NOMO-1 treated with dmso at 0.1 percent for 144 hours (cell line): ENCODE results near the gene NTMT1.
"Not testable (repeated sequence)": the region's sequence is repeated elsewhere in the genome, so short reads cannot be mapped to it uniquely, and the experiment has no call there.

Experiments
- DNase-seq: peaks from one replicate; lab custom pipeline; 2025; ENCODE audit not compliant: unreplicated experiment; lab: John Stamatoyannopoulos, UW

The NTMT1 gene

GRCh38 chr9:129635099-129636065 lies 9.4 kb downstream of the NTMT1 start:
- DNase-seq: no peak

- not testable (repeated sequence) for DNase-seq
These were observed 10.4 kb downstream of the NTMT1 start for GRCh38 chr9:129636343-129636742.

- DNase-seq: peak; percentile 8
These were observed 11.1 kb downstream of the NTMT1 start for GRCh38 chr9:129637102-129637501.

GRCh38 chr9:129637673-129638439 lies 11.9 kb downstream of the NTMT1 start:
- DNase-seq: no peak

GRCh38 chr9:129639034-129639630 lies 13.2 kb downstream of the NTMT1 start:
- no peak for DNase-seq

GRCh38 chr9:129639756-129640085 lies 13.8 kb downstream of the NTMT1 start:
- no peak for DNase-seq

- no peak for DNase-seq
These were observed 14.3 kb downstream of the NTMT1 start for GRCh38 chr9:129640086-129640870.

GRCh38 chr9:129640871-129641749 lies 15.1 kb downstream of the NTMT1 start:
- DNase-seq: no peak

- peak; percentile 94 for DNase-seq
These were observed 16.0 kb downstream of the NTMT1 start, which contains the start of gene ASB6 for GRCh38 chr9:129641750-129642585. Gene ASB6 (minus strand): TSS chr9:129642151. CDS start chr9:129641999, 152 bp downstream.

GRCh38 chr9:129643706-129644105 lies 17.7 kb downstream of the NTMT1 start:
- DNase-seq: no peak

GRCh38 chr9:129644365-129644764 lies 18.4 kb downstream of the NTMT1 start:
- DNase-seq: no peak

- no peak for DNase-seq
These were observed 18.9 kb downstream of the NTMT1 start for GRCh38 chr9:129644902-129645301.

- DNase-seq: no peak
These were observed 20.3 kb downstream of the NTMT1 start for GRCh38 chr9:129646252-129646651.

GRCh38 chr9:129646654-129647053 lies 20.7 kb downstream of the NTMT1 start:
- no peak for DNase-seq

- DNase-seq: no peak
These were observed 21.7 kb downstream of the NTMT1 start for GRCh38 chr9:129647635-129648034.

GRCh38 chr9:129648092-129648763 lies 22.3 kb downstream of the NTMT1 start:
- DNase-seq: no peak

GRCh38 chr9:129648764-129649115 lies 22.8 kb downstream of the NTMT1 start:
- DNase-seq: no peak
